Cardiac fibroblast (primary cell): ENCODE measurements around the gene MED13L.

ENCODE experiments used
- DNase-seq, 2 donors: peaks; one replicate each; pipeline versions ENCODE4 v3.0.0 to v3.0.0-alpha.2; 2010; ENCODE audit warnings: low read depth in 2 of 2
- H3K4me3 ChIP-seq, 2 donors: replicated peaks in 1 of 2; 1 replicate in 1 of 2; 2 replicates in 1 of 2; pipeline ENCODE4 v1.5.1; 2011; ENCODE audit warnings: low read depth in 2 of 2, low read length in 2 of 2, mild to moderate bottlenecking in 2 of 2, moderate library complexity in 1 of 2
- CTCF ChIP-seq: IDR thresholded peaks from one replicate; pipeline ENCODE4 v1.5.1; 2011; ENCODE audit warnings: low read depth, mild to moderate bottlenecking, low read length, inconsistent platforms

The MED13L gene

GRCh38 chr12:116319898-116320621 is 42.6 kb upstream of the MED13L start:
- no peak for TF ChIP-seq CTCF
- peak; percentile 92 to 95 for DNase-seq
- H3K4me3 ChIP-seq: no peak overlapping the region

GRCh38 chr12:116319233-116319897 is 41.9 kb upstream of the MED13L start:
- no peak overlapping the region for H3K4me3 ChIP-seq
- no peak for TF ChIP-seq CTCF
- peak in 1 of 2 donors; percentile 43 for DNase-seq

GRCh38 chr12:116318576-116319232 is 41.2 kb upstream of the MED13L start:
- DNase-seq: peak in 1 of 2 donors; percentile 31
- H3K4me3 ChIP-seq: no peak overlapping the region

GRCh38 chr12:116317986-116318575 is 40.6 kb upstream of the MED13L start:
- no peak for TF ChIP-seq CTCF
- no peak for DNase-seq
- H3K4me3 ChIP-seq: no peak overlapping the region

More at GRCh38 chr12:116318576-116319232, 41.2 kb upstream of the MED13L start:
- TF ChIP-seq CTCF: no peak

GRCh38 chr12:116317139-116317538 is 39.6 kb upstream of the MED13L start:
- H3K4me3 ChIP-seq: no peak overlapping the region
- no peak for TF ChIP-seq CTCF

GRCh38 chr12:116314477-116314876 is 37.0 kb upstream of the MED13L start:
- no peak for DNase-seq
- no peak for TF ChIP-seq CTCF

More at GRCh38 chr12:116317139-116317538, 39.6 kb upstream of the MED13L start:
- no peak for DNase-seq

More at GRCh38 chr12:116314477-116314876, 37.0 kb upstream of the MED13L start:
- no peak overlapping the region for H3K4me3 ChIP-seq
